Left lung (tissue), 10 donors: Measurements from ENCODE around the gene PEX11A. TPM values are rescaled to one million over a fixed set of nuclear protein-coding genes. Genes with fewer than 3 reads are reported as not detected.

ENCODE experiments used
- ATAC-seq: fragments of 200-7000 bp; cut with Tn5 transposase; one replicate; pipeline ENCODE4 v1.9.1; 2020; ENCODE audit warnings: moderate library complexity
- DNase-seq, 4 donors: peaks; one replicate each; pipeline ENCODE4 v3.0.0-alpha.2; 2013 to 2020
- H3K27ac ChIP-seq, 2 donors: fragments of 200-600 bp; sonication (generic) in 1 of 2; one replicate each; pipeline versions ENCODE4 v1.5.0 to v1.8.0; 2020 to 2021
- H3K27me3 ChIP-seq, 2 donors: fragments of 200-600 bp; sonication (generic) in 1 of 2; one replicate each; pipeline versions ENCODE4 v1.5.0 to v1.8.0; 2020 to 2021
- H3K36me3 ChIP-seq, 2 donors: fragments of 200-600 bp; sonication (generic) in 1 of 2; one replicate each; pipeline versions ENCODE4 v1.5.0 to v1.8.0; 2020 to 2021
- H3K4me1 ChIP-seq, 2 donors: fragments of 200-600 bp; one replicate each; pipeline ENCODE4 v1.8.0; 2021
- H3K4me3 ChIP-seq, 2 donors: fragments of 200-600 bp; sonication (generic) in 1 of 2; one replicate each; pipeline versions ENCODE4 v1.5.0 to v1.8.0; 2020 to 2021; ENCODE audit warnings: mild to moderate bottlenecking in 1 of 2
- H3K9me3 ChIP-seq, 2 donors: fragments of 200-600 bp; sonication (generic) in 1 of 2; one replicate each; pipeline versions ENCODE4 v1.5.0 to v1.8.0; 2020 to 2021
- CTCF ChIP-seq, 2 donors: fragments of 200-600 bp; sonication (generic) in 1 of 2; IDR thresholded peaks; one replicate each; pipeline versions ENCODE4 v1.5.0 to v1.8.0; 2021; ENCODE audit warnings: antibody characterized with exemption in 2 of 2
- intact Hi-C, 2 donors: fragments of 100-400 bp; cut with DNase I; formaldehyde crosslinking; loops; one replicate each; pipeline versions ENCODE4 v1.11.2 to v1.14.2; 2022
- polyA plus RNA-seq, 6 donors: library from polyadenylated mRNA; unstranded; fragments of 120-200 nt; gene quantifications; one replicate each; pipeline ENCODE4 v1.2.1, GENCODE V29; 2013; ENCODE audit not compliant: insufficient read length in 6 of 6
- total RNA-seq, 2 donors: library from RNA; stranded (reverse); fragmentation: NEBNext Ultra II Directional; extraction: Animal tissue kit (Norgen Biotek cat#: 25700); gene quantifications; one replicate each; pipeline ENCODE4 v1.2.1, GENCODE V29; 2021
- donor health status: DM: no; HTN: yes; CAD: no.
- donor health status: DM: no; HTN: no; CAD: no.

The PEX11A gene
- total and polyA plus RNA-seq, 8 donors, result 5.6 to 18.3 (median 16.1) TPM

GRCh38 chr15:89664441-89665350 is 25.9 kb downstream of the PEX11A start:
- peaks cover 3 to 9% of the 10 kb centered on the region in 2 donors for H3K4me1 ChIP-seq
- peak overlapping the region; percentile 55 to 72 for H3K27ac ChIP-seq
- intact Hi-C loops, result no loop called here
- peak overlapping the region; percentile 31 to 38 for H3K4me3 ChIP-seq
- H3K27me3 ChIP-seq, result peaks cover 0 to 20% of the 10 kb centered on the region in 2 donors
- H3K36me3 ChIP-seq, result no peaks in the 10 kb centered on the region
- ATAC-seq, result no peak
- no peak for TF ChIP-seq CTCF (IDR thresholded peaks at IDR 0.05)
- no peaks in the 10 kb centered on the region for H3K9me3 ChIP-seq
- DNase-seq, result no peak

- Histone ChIP-seq H3K27me3 (peaks cover 0 to 25% of the 10 kb centered on the region in 2 donors), H3K27ac (peak overlapping the region; percentile 37 to 54), H3K4me3 (no peak overlapping the region), H3K9me3 (no peaks in the 10 kb centered on the region), H3K36me3 (no peaks in the 10 kb centered on the region), H3K4me1 (peaks cover 3 to 9% of the 10 kb centered on the region in 2 donors)
- ATAC-seq (peak; percentile 72), DNase-seq (peak in 1 of 4 donors; percentile 48)
- intact Hi-C loops, result no loop called here
- no peak for TF ChIP-seq CTCF (IDR thresholded peaks at IDR 0.05)
Observed at GRCh38 chr15:89662893-89663626, 27.5 kb downstream of the PEX11A start.

GRCh38 chr15:89660556-89660955 is 30.0 kb downstream of the PEX11A start:
- no peak for DNase-seq
- Histone ChIP-seq H3K27ac (no peak overlapping the region), H3K9me3 (no peaks in the 10 kb centered on the region), H3K36me3 (no peaks in the 10 kb centered on the region), H3K27me3 (peaks cover 3 to 34% of the 10 kb centered on the region in 2 donors), H3K4me3 (no peak overlapping the region), H3K4me1 (peaks cover 3 to 6% of the 10 kb centered on the region in 2 donors)
- intact Hi-C loops, result no loop called here
- TF ChIP-seq CTCF (IDR thresholded peaks at IDR 0.05), result no peak
- ATAC-seq, result no peak

GRCh38 chr15:89659295-89659694 is 31.3 kb downstream of the PEX11A start:
- H3K4me3 ChIP-seq, result no peak overlapping the region
- DNase-seq, result no peak
- H3K9me3 ChIP-seq, result no peaks in the 10 kb centered on the region
- H3K27ac ChIP-seq, result no peak overlapping the region
- peaks cover 8 to 34% of the 10 kb centered on the region in 2 donors for H3K27me3 ChIP-seq
- ATAC-seq, result no peak
- intact Hi-C loops, result no loop called here
- no peaks in the 10 kb centered on the region for H3K36me3 ChIP-seq
- no peak for TF ChIP-seq CTCF (IDR thresholded peaks at IDR 0.05)
- peaks cover 3 to 12% of the 10 kb centered on the region in 2 donors for H3K4me1 ChIP-seq

- intact Hi-C loops, result no loop called here
- Histone ChIP-seq H3K27ac (no peak overlapping the region), H3K4me1 (peaks cover 2 to 13% of the 10 kb centered on the region in 2 donors), H3K27me3 (peaks cover 8 to 47% of the 10 kb centered on the region in 2 donors), H3K9me3 (no peaks in the 10 kb centered on the region), H3K36me3 (no peaks in the 10 kb centered on the region), H3K4me3 (no peak overlapping the region)
- no peak for TF ChIP-seq CTCF (IDR thresholded peaks at IDR 0.05)
- no peak for DNase-seq
- ATAC-seq, result no peak
Observed at GRCh38 chr15:89657686-89658200, 32.8 kb downstream of the PEX11A start.
